ENCODE measurements around the gene PRELP. TPM values are rescaled to one million over a fixed set of nuclear protein-coding genes. Genes with fewer than 3 reads are reported as not detected.

Gene PRELP
- polyA plus RNA-seq, 1 experiment, result 3.9 TPM

DNA sequence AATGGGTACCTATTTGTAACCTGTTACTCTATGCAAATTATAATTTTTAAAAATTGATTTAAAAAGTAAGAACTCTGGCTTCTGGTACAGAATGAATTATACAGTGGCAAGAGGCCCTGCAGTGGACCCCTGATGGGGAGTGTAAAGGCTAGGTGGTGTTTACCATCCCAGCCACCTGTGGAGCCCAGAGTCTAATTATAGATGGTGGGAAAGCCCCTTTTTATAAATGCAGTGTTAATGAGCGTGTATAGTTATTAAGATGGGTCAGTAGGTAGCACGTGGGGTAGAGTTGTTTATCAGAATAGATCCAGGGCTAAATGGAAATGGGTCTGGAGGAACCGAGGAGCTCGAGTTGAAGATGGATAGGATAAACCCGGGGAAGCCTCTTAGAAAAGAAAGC, 13.9 kb upstream of the PRELP start:
- TF ChIP-seq, protein P1, sequence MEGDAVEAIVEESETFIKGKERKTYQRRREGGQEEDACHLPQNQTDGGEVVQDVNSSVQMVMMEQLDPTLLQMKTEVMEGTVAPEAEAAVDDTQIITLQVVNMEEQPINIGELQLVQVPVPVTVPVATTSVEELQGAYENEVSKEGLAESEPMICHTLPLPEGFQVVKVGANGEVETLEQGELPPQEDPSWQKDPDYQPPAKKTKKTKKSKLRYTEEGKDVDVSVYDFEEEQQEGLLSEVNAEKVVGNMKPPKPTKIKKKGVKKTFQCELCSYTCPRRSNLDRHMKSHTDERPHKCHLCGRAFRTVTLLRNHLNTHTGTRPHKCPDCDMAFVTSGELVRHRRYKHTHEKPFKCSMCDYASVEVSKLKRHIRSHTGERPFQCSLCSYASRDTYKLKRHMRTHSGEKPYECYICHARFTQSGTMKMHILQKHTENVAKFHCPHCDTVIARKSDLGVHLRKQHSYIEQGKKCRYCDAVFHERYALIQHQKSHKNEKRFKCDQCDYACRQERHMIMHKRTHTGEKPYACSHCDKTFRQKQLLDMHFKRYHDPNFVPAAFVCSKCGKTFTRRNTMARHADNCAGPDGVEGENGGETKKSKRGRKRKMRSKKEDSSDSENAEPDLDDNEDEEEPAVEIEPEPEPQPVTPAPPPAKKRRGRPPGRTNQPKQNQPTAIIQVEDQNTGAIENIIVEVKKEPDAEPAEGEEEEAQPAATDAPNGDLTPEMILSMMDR (IDR thresholded peaks at IDR 0.05; ENCODE audit: insufficient read depth, low read depth, low read length), result no peak
- CTCF ChIA-PET, result interaction anchor here (1.3 to 3.9 kb wide), 3 partner anchors 15 to 26 kb away, joined by 6 to 14 read pairs (median 9); no protein-coding TSS in a partner anchor
- Histone ChIP-seq H3K36me3 (ENCODE audit: control insufficient read depth, insufficient read depth, low read length) (no peaks in the 10 kb centered on the region), H3K4me3 (ENCODE audit: low read depth, low read length) (no peak overlapping the region), H3K27me3 (ENCODE audit: control insufficient read depth, insufficient read depth, low read length) (no peaks in the 10 kb centered on the region)
- POLR2A ChIA-PET, result no interaction called here
- DNase-seq (ENCODE audit: low read depth), result no peak

DNA sequence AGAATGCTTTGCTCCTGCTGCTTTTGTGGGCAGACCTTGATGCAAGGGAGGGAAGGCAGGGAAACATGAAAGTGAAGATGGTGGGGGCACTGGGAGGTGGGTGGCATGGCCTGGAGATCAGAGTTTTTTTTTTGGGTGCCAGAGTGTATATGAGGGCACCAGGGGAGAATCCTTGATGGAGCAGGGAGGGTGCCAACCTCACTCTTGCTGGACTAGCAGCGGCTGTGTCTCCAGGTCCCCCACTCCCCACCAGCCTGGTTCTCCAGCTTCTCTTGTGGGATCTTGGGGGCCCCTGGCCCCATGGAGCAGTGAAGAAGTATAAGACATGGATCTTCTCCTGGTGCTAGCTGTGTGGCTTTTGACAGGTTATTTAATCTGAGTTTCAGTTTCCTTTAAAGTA, 13.5 kb upstream of the PRELP start:
- DNase-seq (ENCODE audit: low read depth), result no peak
- Histone ChIP-seq H3K27me3 (ENCODE audit: control insufficient read depth, insufficient read depth, low read length) (no peaks in the 10 kb centered on the region), H3K36me3 (ENCODE audit: control insufficient read depth, insufficient read depth, low read length) (no peaks in the 10 kb centered on the region), H3K4me3 (ENCODE audit: low read depth, low read length) (no peak overlapping the region)
- ChIA-PET CTCF (interaction anchor here (1.3 to 3.9 kb wide), 4 partner anchors 9 to 25 kb away, joined by 6 to 14 read pairs (median 10); no protein-coding TSS in a partner anchor), POLR2A (no interaction called here)
- TF ChIP-seq, protein P1 (IDR thresholded peaks at IDR 0.05; ENCODE audit: insufficient read depth, low read depth, low read length), result no peak

GRCh38 chr1:203462878-203463277, 12.7 kb upstream of the PRELP start:
- CTCF ChIA-PET, result interaction anchor here (1.0 to 3.9 kb wide), 10 partner anchors 10 to 193 kb away, joined by 3 to 14 read pairs (median 6); partner anchors contain the start of gene PRELP
- Histone ChIP-seq H3K36me3 (ENCODE audit: control insufficient read depth, insufficient read depth, low read length) (no peaks in the 10 kb centered on the region), H3K27me3 (ENCODE audit: control insufficient read depth, insufficient read depth, low read length) (no peaks in the 10 kb centered on the region), H3K4me3 (ENCODE audit: low read depth, low read length) (no peak overlapping the region)
- peak; percentile 72 for DNase-seq (ENCODE audit: low read depth)
- TF ChIP-seq, protein P1 (IDR thresholded peaks at IDR 0.05; ENCODE audit: insufficient read depth, low read depth, low read length), result no peak
- POLR2A ChIA-PET, result no interaction called here

DNA sequence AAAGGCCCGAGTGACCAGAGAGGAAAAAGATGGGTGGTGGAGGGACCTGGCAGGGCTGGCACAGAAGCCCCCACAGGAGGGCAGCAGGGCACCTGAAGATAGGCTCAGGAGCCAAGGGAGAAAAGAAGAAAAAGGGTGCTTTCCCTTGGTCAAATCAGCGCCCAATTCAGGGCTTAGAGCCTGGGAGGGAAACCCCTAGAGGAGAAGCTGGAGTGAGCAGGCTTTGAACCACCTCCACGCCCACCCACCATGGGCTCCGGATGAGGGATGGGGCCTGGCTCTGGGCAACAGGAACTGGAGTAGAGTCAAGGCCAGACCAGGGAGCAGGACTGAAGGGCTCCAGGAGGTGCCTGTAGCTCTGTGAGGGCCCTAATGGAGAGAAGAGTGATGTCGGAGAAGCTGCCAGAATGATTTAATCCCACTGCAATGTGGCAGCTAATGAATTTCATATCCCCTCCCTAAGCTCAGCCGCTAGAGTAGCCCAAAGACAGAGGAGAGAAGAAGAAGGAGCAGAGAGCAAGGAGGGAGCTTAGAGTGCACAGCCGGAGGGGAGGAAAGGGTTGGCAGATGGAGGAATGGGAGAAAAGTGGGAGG, 12.0 kb upstream of the PRELP start:
- no peak for DNase-seq (ENCODE audit: low read depth)
- POLR2A ChIA-PET, result interaction anchor here (1.5 kb wide), 1 partner anchor 12 kb away, joined by 4 read pairs; the partner anchor contains the start of gene PRELP
- Histone ChIP-seq H3K36me3 (ENCODE audit: control insufficient read depth, insufficient read depth, low read length) (no peaks in the 10 kb centered on the region), H3K27me3 (ENCODE audit: control insufficient read depth, insufficient read depth, low read length) (no peaks in the 10 kb centered on the region), H3K4me3 (ENCODE audit: low read depth, low read length) (no peak overlapping the region)
- CTCF ChIA-PET, result interaction anchor here (0.6 to 3.9 kb wide), 15 partner anchors 9 to 281 kb away, joined by 3 to 14 read pairs (median 6); partner anchors contain the start of gene PRELP
- TF ChIP-seq, protein P1 (IDR thresholded peaks at IDR 0.05; ENCODE audit: insufficient read depth, low read depth, low read length), result 0 out of 2 replicates have a peak, but pooled peaks have one; percentile 12

DNA sequence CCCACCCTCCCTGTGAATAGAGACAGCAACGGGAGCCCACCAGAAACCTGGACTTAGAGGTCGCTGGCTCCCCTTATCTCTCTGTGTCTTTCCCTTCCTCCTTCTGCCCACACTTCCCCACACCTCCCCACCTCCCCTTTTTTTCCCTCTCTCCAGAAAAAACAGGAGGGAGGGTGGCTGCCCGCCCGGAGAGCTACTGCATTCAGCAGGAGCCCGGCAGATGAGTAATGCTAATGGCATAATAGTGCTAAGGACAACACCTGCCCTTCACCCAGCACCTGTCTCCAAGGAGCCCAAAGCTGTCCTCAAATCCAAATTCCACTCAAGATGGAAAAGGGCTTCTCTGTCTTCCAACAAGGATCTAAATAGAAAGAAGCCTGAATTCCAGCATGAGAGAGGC, 11.4 kb upstream of the PRELP start:
- TF ChIP-seq, protein P1 (IDR thresholded peaks at IDR 0.05; ENCODE audit: insufficient read depth, low read depth, low read length), result no peak
- CTCF ChIA-PET, result interaction anchor here (0.6 to 3.9 kb wide), 12 partner anchors 10 to 196 kb away, joined by 3 to 14 read pairs (median 6); partner anchors contain the start of gene PRELP
- H3K4me3 ChIP-seq (ENCODE audit: low read depth, low read length), result no peak overlapping the region
- no peaks in the 10 kb centered on the region for H3K27me3 ChIP-seq (ENCODE audit: control insufficient read depth, insufficient read depth, low read length)
- no peaks in the 10 kb centered on the region for H3K36me3 ChIP-seq (ENCODE audit: control insufficient read depth, insufficient read depth, low read length)
- POLR2A ChIA-PET, result interaction anchor here (1.5 kb wide), 1 partner anchor 11 kb away, joined by 4 read pairs; the partner anchor contains the start of gene PRELP
- no peak for DNase-seq (ENCODE audit: low read depth)
